Liver (tissue), 9 donors: ENCODE measurements around the gene METTL17. TPM values are rescaled to one million over a fixed set of nuclear protein-coding genes. Genes with fewer than 3 reads are reported as not detected.
"Not testable (repeated sequence)": the region's sequence is repeated elsewhere in the genome, so short reads cannot be mapped to it uniquely, and the experiment has no call there.

Experiments used
- DNase-seq: peaks from one replicate; pipeline ENCODE4 v3.0.0-alpha.2; 2017; ENCODE audit warnings: low spot score
- H3K27ac ChIP-seq, 2 donors: one replicate each; pipeline ENCODE4 v1.7.0; 2013; ENCODE audit warnings: inconsistent platforms in 2 of 2, low read length in 2 of 2, control low read depth in 1 of 2, low read depth in 1 of 2, mild to moderate bottlenecking in 1 of 2
- H3K27me3 ChIP-seq, 4 donors: one replicate each; pipeline versions ENCODE4 v1.6.1 to v1.7.0; 2013; ENCODE audit warnings: low read length in 3 of 4, inconsistent platforms in 1 of 4, mild to moderate bottlenecking in 1 of 4, moderate library complexity in 1 of 4; ENCODE audit not compliant: control insufficient read depth in 4 of 4, insufficient read depth in 4 of 4
- H3K36me3 ChIP-seq, 4 donors: one replicate each; pipeline versions ENCODE4 v1.6.1 to v1.7.0; 2013; ENCODE audit warnings: low read length in 3 of 4, mild to moderate bottlenecking in 3 of 4, low read depth in 1 of 4, moderate library complexity in 1 of 4; ENCODE audit not compliant: control insufficient read depth in 4 of 4, insufficient read depth in 3 of 4
- H3K4me1 ChIP-seq, 4 donors: one replicate each; pipeline versions ENCODE4 v1.6.1 to v1.7.0; 2013; ENCODE audit warnings: low read length in 3 of 4, mild to moderate bottlenecking in 3 of 4, moderate library complexity in 1 of 4; ENCODE audit not compliant: control insufficient read depth in 4 of 4, insufficient read depth in 4 of 4
- H3K4me3 ChIP-seq, 3 donors: one replicate each; pipeline versions ENCODE4 v1.6.1 to v1.7.0; 2013; ENCODE audit warnings: low read length in 3 of 3, control low read depth in 1 of 3, low read depth in 1 of 3, mild to moderate bottlenecking in 1 of 3
- H3K9ac ChIP-seq, 2 donors: one replicate each; pipeline ENCODE4 v1.7.0; 2013; ENCODE audit warnings: low read length in 2 of 2, mild to moderate bottlenecking in 2 of 2, moderate library complexity in 2 of 2, control low read depth in 1 of 2, low read depth in 1 of 2
- H3K9me3 ChIP-seq, 4 donors: one replicate each; pipeline versions ENCODE4 v1.6.1 to v1.7.0; 2013; ENCODE audit warnings: low read length in 3 of 4; ENCODE audit not compliant: control insufficient read depth in 4 of 4
- EGR1 ChIP-seq, 2 donors: IDR thresholded peaks; 2 replicates each; pipeline ENCODE4 v1.6.1; 2016 to 2018; ENCODE audit warnings: antibody characterized with exemption in 2 of 2, low read depth in 2 of 2
- GABPA ChIP-seq, 2 donors: IDR thresholded peaks in 1 of 2; conservative IDR thresholded peaks in 1 of 2; 2 replicates each; pipeline ENCODE4 v1.6.1; 2016; ENCODE audit warnings: antibody characterized with exemption in 2 of 2, mild to moderate bottlenecking in 1 of 2, moderate library complexity in 1 of 2
- HNF4A ChIP-seq, 2 donors: conservative IDR thresholded peaks; 2 replicates each; pipeline ENCODE4 v1.6.1; 2016; ENCODE audit warnings: antibody characterized with exemption in 2 of 2, mild to moderate bottlenecking in 2 of 2
- HNF4G ChIP-seq: IDR thresholded peaks from 2 replicates; pipeline ENCODE4 v1.6.1; 2016; ENCODE audit warnings: antibody characterized with exemption
- JUND ChIP-seq, 2 donors: IDR thresholded peaks; 2 replicates each; pipeline ENCODE4 v1.6.1; 2016; ENCODE audit warnings: antibody characterized with exemption in 2 of 2
- NR2F2 ChIP-seq: IDR thresholded peaks from 2 replicates; pipeline ENCODE4 v1.6.1; 2016; ENCODE audit warnings: antibody characterized with exemption
- RAD21 ChIP-seq, 2 donors: IDR thresholded peaks; 2 replicates each; pipeline ENCODE4 v1.6.1; 2016; ENCODE audit warnings: antibody characterized with exemption in 2 of 2, mild to moderate bottlenecking in 2 of 2
- RXRA ChIP-seq, 2 donors: IDR thresholded peaks; 2 replicates each; pipeline ENCODE4 v1.6.1; 2017 to 2018; ENCODE audit warnings: antibody characterized with exemption in 2 of 2, mild to moderate bottlenecking in 1 of 2
- SP1 ChIP-seq: IDR thresholded peaks from 2 replicates; pipeline ENCODE4 v1.6.1; 2018; ENCODE audit warnings: antibody characterized with exemption, mild to moderate bottlenecking
- TAF1 ChIP-seq: conservative IDR thresholded peaks from 2 replicates; pipeline ENCODE4 v1.6.1; 2016; ENCODE audit warnings: antibody characterized with exemption, mild to moderate bottlenecking
- YY1 ChIP-seq: IDR thresholded peaks from 2 replicates; pipeline ENCODE4 v1.6.1; 2016; ENCODE audit warnings: antibody characterized with exemption, mild to moderate bottlenecking
- WGBS: extraction: QIAGEN DNeasy Blood & Tissue Kit; methylation state at CpG from one replicate; pipeline ENCODE4 v1.1.7; 2013; 5-methylcytosine and 5-hydroxymethylcytosine counted together
- polyA plus RNA-seq, 2 donors: library from polyadenylated mRNA; stranded (reverse) in 1 of 2; unstranded in 1 of 2; fragments of 200-250 nt in 1 of 2; fragments of >200 nt in 1 of 2; fragmentation: Nextera tagmentation in 1 of 2; extraction: Ambion mirVana in 1 of 2; gene quantifications; one replicate each; pipeline versions ENCODE4 v1.2.1 to v1.2.3, GENCODE V29; 2013 to 2015
- total RNA-seq, 2 donors: library from RNA; depleted of rRNA; stranded (reverse); fragments of >200 nt; gene quantifications; one replicate each; pipeline ENCODE4 v1.2.3, GENCODE V29; 2014
- TF ChIP-seq, protein P1 (sequence below): IDR thresholded peaks from 2 replicates; pipeline ENCODE4 v1.6.1; 2016; ENCODE audit warnings: antibody characterized with exemption
- TF ChIP-seq, protein P2 (sequence below): IDR thresholded peaks from 2 replicates; pipeline ENCODE4 v1.6.1; 2016; ENCODE audit warnings: antibody characterized with exemption
- TF ChIP-seq, protein P3 (sequence below): IDR thresholded peaks from 2 replicates; pipeline ENCODE4 v1.6.1; 2016; ENCODE audit warnings: antibody characterized with exemption
- TF ChIP-seq, protein P4 (sequence below): fragments of 150-350 bp; IDR thresholded peaks from 2 replicates; pipeline ENCODE4 v1.5.1; 2017; ENCODE audit warnings: improper control_type of control experiment, low read depth, low read length; ENCODE audit not compliant: missing input control
- donor health status: healthy.
- donor health status: healthy.
- donor health status: healthy.
- donor health status: healthy.
- donor health status: healthy.

The METTL17 gene
- total and polyA plus RNA-seq, 4 donors = 31.0 to 64.8 (median 47.3) TPM

DNA sequence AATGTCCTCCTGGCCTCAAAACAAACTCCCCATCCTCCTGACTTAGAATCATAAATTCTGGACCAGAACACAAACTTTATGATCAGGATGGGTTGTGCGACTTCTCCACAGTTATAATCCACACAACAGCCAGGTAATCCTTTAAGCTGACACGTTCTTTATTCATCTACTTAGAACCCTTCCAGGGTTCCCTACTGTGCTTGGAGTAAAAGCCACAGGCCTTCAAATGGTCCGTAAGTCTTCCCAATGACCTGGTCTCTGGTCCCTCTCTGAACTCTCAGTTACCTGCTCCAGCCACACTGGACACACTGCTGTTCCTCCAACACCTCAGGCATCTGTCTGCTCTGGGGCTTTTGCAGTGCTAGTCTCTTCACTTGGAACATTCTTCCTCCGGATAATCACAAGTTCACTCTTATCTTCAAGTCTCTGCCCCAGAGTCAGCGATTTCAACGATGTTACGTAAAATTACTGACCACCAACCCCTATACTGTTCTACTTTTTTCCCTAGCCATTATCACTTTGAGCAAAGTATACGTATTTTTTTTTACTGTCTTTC is 50.7 kb downstream of the METTL17 start:
- Histone ChIP-seq H3K9ac (peak overlapping the region in 1 of 2 donors; percentile 26), H3K4me1 (peaks cover 17 to 74% (median 57%) of the 10 kb centered on the region in 4 donors), H3K36me3 (no peaks in the 10 kb centered on the region), H3K27me3 (no peaks in the 10 kb centered on the region), H3K4me3 (no peak overlapping the region), H3K9me3 (no peaks in the 10 kb centered on the region), H3K27ac (peak overlapping the region; percentile 48 to 59)
- DNase-seq = no peak
- TF ChIP-seq, protein P1, sequence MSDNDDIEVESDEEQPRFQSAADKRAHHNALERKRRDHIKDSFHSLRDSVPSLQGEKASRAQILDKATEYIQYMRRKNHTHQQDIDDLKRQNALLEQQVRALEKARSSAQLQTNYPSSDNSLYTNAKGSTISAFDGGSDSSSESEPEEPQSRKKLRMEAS = no peak
- TF ChIP-seq YY1 = no peak
- no peak for TF ChIP-seq TAF1
- no peak for TF ChIP-seq RAD21 (IDR thresholded peaks at IDR 0.05)
- TF ChIP-seq EGR1 (IDR thresholded peaks at IDR 0.05; ENCODE audit: low read depth in 2 of 2) = no peak
- TF ChIP-seq RXRA (IDR thresholded peaks at IDR 0.05) = no peak
- no peak for TF ChIP-seq GABPA (IDR thresholded peaks at IDR 0.05 in 1 of 2, conservative IDR thresholded peaks at IDR 0.05 in 1 of 2)
- 70% methylated on average over 8 of the region's 8 CpGs for WGBS

DNA sequence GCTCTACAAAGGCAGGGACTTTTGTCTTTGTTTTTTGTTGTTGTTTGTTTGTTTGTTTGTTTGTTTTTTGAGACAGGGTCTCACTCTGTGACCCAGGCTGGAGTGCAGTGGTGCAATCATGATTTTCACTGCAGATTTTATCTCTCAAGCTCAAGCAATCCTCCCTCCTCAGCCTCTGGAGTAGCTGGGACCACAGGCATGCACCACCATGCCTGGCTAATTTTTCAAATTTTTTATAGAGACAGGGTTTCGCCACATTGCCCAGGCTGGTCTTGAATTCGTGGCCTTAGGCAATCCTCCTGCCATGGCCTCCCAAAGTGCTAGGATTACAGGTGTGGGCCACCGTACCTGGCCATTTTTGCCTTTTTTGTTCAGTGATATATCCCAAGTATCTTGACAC is 51.2 kb downstream of the METTL17 start:
- not testable (repeated sequence) for H3K36me3 ChIP-seq, H3K4me3 ChIP-seq, H3K9me3 ChIP-seq, DNase-seq, H3K9ac ChIP-seq, H3K27me3 ChIP-seq
- 83% methylated on average over 3 of the region's 3 CpGs for WGBS
- peaks cover 17 to 74% (median 58%) of the 10 kb centered on the region in 4 donors for H3K4me1 ChIP-seq
- H3K27ac ChIP-seq = peak overlapping the region; percentile 84 to 86

DNA sequence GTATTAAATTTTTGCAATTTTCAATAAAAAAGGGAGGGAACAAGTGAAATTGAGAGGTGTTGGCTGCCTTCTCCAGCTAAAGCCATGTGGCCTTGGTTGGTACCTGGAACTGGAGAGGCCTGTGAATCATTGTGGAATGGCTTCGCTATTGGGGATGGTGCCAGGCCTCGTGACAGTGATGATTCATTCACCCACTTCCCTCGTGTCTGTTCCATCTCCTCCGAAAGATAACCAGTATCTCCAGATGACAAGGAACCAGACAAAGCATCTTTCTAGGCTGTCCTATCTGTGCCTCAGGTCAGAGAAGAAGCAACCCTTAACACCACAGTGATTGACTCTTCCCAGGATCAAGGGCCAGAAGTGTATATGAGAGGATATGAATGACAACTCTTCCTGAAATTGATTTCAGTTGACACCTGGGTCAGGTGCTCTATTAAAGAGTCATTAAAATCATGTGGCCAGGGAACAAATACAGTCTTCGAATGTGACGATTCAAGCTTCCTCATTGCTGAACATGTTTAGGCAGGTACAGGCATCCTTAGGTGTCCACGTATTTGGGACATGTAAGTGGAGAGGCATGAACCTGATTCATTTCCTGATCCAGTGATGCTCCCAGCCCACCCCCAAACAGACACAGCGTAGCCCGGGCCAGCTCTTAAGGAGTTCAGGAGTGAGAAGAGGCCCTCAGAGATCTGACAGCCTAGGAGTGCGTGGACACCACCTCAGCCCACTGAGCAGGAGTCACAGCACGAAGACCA is 52.1 kb downstream of the METTL17 start, which contains the start of gene RNASE7:
TSS of gene RNASE7 (plus strand) at position 687 of the 758 bp plus-strand sequence. CDS start 631 bp downstream, outside the sequence.
- Histone ChIP-seq H3K27ac (peak within 1 kb of the TSS; percentile 84 to 86), H3K9me3 (no peaks in the 10 kb centered on the region), H3K4me3 (no peak within 1 kb of the TSS), H3K4me1 (peaks cover 20 to 82% (median 58%) of the 10 kb centered on the region in 4 donors), H3K27me3 (no peaks in the 10 kb centered on the region), H3K9ac (no peak within 1 kb of the TSS), H3K36me3 (no peaks in the 10 kb centered on the region)
- DNase-seq = no peak
- peak; percentile 57 to 63 for TF ChIP-seq JUND (IDR thresholded peaks at IDR 0.05)
- no peak for TF ChIP-seq GABPA (IDR thresholded peaks at IDR 0.05 in 1 of 2, conservative IDR thresholded peaks at IDR 0.05 in 1 of 2)
- TF ChIP-seq RXRA (IDR thresholded peaks at IDR 0.05) = peak in 1 of 2 donors; percentile 28
- TF ChIP-seq HNF4G = no peak
- peak; percentile 25 for TF ChIP-seq YY1
- 65% methylated on average over 11 of the region's 11 CpGs for WGBS

DNA sequence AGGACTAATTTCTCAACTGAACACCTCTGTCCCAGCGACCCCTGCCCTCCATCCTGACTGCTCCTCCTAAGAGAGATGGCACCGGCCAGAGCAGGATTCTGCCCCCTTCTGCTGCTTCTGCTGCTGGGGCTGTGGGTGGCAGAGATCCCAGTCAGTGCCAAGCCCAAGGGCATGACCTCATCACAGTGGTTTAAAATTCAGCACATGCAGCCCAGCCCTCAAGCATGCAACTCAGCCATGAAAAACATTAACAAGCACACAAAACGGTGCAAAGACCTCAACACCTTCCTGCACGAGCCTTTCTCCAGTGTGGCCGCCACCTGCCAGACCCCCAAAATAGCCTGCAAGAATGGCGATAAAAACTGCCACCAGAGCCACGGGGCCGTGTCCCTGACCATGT is 53.1 kb downstream of the METTL17 start:
- H3K4me1 ChIP-seq = peaks cover 23 to 86% (median 65%) of the 10 kb centered on the region in 4 donors
- TF ChIP-seq HNF4G (no peak), RXRA (IDR thresholded peaks at IDR 0.05) (peak; percentile 53 to 74), NR2F2 (no peak), SP1 (peak; percentile 47), GABPA (IDR thresholded peaks at IDR 0.05 in 1 of 2, conservative IDR thresholded peaks at IDR 0.05 in 1 of 2) (no peak), HNF4A (conservative IDR thresholded peaks at IDR 0.05) (peak in 1 of 2 donors; percentile 12), TAF1 (no peak)
- TF ChIP-seq, protein P1 = peak; percentile 79
- TF ChIP-seq, protein P2, sequence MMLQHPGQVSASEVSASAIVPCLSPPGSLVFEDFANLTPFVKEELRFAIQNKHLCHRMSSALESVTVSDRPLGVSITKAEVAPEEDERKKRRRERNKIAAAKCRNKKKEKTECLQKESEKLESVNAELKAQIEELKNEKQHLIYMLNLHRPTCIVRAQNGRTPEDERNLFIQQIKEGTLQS = no peak
- TF ChIP-seq, protein P3, sequence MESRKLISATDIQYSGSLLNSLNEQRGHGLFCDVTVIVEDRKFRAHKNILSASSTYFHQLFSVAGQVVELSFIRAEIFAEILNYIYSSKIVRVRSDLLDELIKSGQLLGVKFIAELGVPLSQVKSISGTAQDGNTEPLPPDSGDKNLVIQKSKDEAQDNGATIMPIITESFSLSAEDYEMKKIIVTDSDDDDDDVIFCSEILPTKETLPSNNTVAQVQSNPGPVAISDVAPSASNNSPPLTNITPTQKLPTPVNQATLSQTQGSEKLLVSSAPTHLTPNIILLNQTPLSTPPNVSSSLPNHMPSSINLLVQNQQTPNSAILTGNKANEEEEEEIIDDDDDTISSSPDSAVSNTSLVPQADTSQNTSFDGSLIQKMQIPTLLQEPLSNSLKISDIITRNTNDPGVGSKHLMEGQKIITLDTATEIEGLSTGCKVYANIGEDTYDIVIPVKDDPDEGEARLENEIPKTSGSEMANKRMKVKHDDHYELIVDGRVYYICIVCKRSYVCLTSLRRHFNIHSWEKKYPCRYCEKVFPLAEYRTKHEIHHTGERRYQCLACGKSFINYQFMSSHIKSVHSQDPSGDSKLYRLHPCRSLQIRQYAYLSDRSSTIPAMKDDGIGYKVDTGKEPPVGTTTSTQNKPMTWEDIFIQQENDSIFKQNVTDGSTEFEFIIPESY = no peak
- TF ChIP-seq, protein P4, sequence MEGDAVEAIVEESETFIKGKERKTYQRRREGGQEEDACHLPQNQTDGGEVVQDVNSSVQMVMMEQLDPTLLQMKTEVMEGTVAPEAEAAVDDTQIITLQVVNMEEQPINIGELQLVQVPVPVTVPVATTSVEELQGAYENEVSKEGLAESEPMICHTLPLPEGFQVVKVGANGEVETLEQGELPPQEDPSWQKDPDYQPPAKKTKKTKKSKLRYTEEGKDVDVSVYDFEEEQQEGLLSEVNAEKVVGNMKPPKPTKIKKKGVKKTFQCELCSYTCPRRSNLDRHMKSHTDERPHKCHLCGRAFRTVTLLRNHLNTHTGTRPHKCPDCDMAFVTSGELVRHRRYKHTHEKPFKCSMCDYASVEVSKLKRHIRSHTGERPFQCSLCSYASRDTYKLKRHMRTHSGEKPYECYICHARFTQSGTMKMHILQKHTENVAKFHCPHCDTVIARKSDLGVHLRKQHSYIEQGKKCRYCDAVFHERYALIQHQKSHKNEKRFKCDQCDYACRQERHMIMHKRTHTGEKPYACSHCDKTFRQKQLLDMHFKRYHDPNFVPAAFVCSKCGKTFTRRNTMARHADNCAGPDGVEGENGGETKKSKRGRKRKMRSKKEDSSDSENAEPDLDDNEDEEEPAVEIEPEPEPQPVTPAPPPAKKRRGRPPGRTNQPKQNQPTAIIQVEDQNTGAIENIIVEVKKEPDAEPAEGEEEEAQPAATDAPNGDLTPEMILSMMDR = no peak

More for the DNA sequence above, 53.1 kb downstream of the METTL17 start:
- Histone ChIP-seq H3K4me3 (no peak overlapping the region), H3K27ac (peak overlapping the region; percentile 84 to 86), H3K9me3 (no peaks in the 10 kb centered on the region), H3K36me3 (no peaks in the 10 kb centered on the region), H3K9ac (no peak overlapping the region), H3K27me3 (no peaks in the 10 kb centered on the region)
- WGBS = 33% methylated on average over 8 of the region's 8 CpGs
- no peak for DNase-seq
